ENCODE results near the gene ITGA3. TPM values are rescaled to one million over a fixed set of nuclear protein-coding genes. Genes with fewer than 3 reads are reported as not detected.

The ITGA3 gene
- total RNA-seq, 1 donor from 2014 or later: 143 TPM

DNA sequence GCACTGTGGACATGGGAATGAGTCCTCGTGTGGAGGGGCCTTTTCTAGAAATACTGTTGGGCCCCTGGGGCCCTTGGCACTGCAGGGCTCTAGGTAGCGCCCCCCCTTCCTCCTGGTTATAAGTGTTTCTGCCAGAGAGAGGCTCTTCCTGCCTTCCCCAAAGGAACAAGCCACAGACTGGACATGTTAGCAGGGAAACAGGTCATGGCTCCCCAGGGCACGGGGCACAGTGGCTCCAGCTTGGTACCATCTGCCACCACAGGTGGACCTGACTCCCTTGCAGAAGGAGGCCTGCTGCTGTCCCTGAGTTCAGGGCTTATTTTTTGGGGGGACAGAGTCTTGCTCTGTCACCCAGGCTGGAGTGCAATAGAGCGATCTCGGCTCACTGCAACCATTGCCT is 48.0 kb downstream of the ITGA3 start:
- Mint-ChIP-seq H3K9me3 (no peaks in the 10 kb centered on the region), H3K4me3 (no peak overlapping the region), H3K27ac (no peak overlapping the region), H3K4me1 (peaks cover 20% of the 10 kb centered on the region), H3K27me3 (ENCODE audit: low read depth) (no peaks in the 10 kb centered on the region), H3K36me3 (peaks cover 12% of the 10 kb centered on the region)
- TF ChIP-seq, protein P1, sequence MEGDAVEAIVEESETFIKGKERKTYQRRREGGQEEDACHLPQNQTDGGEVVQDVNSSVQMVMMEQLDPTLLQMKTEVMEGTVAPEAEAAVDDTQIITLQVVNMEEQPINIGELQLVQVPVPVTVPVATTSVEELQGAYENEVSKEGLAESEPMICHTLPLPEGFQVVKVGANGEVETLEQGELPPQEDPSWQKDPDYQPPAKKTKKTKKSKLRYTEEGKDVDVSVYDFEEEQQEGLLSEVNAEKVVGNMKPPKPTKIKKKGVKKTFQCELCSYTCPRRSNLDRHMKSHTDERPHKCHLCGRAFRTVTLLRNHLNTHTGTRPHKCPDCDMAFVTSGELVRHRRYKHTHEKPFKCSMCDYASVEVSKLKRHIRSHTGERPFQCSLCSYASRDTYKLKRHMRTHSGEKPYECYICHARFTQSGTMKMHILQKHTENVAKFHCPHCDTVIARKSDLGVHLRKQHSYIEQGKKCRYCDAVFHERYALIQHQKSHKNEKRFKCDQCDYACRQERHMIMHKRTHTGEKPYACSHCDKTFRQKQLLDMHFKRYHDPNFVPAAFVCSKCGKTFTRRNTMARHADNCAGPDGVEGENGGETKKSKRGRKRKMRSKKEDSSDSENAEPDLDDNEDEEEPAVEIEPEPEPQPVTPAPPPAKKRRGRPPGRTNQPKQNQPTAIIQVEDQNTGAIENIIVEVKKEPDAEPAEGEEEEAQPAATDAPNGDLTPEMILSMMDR (IDR thresholded peaks at IDR 0.05; ENCODE audit: unreplicated experiment): no peak
- no peak for DNase-seq (ENCODE audit: low spot score in 2 of 2, unreplicated experiment in 2 of 2)

DNA sequence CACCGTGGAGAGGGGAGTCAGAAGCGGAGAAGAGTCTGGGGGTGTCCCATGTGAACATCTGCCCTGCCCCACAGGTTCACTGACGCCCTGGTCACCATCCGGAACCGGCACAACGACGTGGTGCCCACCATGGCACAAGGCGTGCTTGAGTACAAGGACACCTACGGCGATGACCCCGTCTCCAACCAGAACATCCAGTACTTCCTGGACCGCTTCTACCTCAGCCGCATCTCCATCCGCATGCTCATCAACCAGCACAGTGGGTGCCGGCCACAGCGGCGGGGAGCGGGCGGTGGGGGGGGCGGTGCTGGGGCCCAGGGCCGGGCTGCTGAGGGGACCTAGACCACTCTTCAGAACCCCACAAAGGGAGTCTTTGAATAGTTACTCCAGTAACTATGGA is 49.9 kb downstream of the ITGA3 start:
- Mint-ChIP-seq H3K36me3 (peaks cover 12% of the 10 kb centered on the region), H3K4me3 (no peak overlapping the region), H3K4me1 (peaks cover 14% of the 10 kb centered on the region), H3K27ac (no peak overlapping the region), H3K9me3 (no peaks in the 10 kb centered on the region), H3K27me3 (ENCODE audit: low read depth) (no peaks in the 10 kb centered on the region)
- no peak for DNase-seq (ENCODE audit: low spot score in 2 of 2, unreplicated experiment in 2 of 2)
- TF ChIP-seq, protein P1 (IDR thresholded peaks at IDR 0.05; ENCODE audit: unreplicated experiment): no peak

DNA sequence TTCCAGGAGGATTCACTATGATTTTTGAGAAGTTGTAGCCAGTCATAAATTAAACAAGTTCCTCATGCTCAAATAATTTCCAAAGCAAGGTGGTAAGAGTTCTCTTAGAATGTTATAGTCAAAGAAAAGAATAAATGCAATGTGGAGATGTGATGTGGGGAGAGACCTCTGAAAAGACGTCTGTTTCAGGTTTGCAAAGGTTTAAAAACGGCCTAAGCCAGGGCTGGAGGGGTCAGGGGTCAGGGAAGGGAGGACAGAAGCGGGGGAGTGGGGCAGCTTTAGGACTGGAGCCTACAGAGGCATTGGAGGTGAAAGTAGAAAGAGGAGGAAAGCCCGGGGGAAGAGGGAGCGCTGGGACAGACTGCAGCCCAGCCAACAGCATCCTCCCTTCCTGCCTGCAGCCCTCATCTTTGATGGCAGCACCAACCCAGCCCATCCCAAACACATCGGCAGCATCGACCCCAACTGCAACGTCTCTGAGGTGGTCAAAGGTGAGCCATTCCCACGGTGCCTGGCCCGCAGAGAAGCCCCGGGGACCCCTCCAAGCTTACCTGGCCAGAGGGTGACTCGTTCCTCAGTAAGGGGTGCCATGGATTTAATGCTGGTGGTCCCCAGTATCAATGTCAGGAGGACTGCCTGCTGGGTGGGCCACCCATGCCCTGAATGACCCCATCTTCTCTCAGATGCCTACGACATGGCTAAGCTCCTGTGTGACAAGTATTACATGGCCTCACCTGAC is 50.7 kb downstream of the ITGA3 start:
- H3K27me3 Mint-ChIP-seq (ENCODE audit: low read depth): no peaks in the 10 kb centered on the region
- H3K9me3 Mint-ChIP-seq: no peaks in the 10 kb centered on the region
- DNase-seq (ENCODE audit: low spot score in 2 of 2, unreplicated experiment in 2 of 2): no peak
- H3K4me3 Mint-ChIP-seq: no peak overlapping the region
- H3K4me1 Mint-ChIP-seq: peaks cover 7% of the 10 kb centered on the region
- peaks cover 12% of the 10 kb centered on the region for H3K36me3 Mint-ChIP-seq
- no peak overlapping the region for H3K27ac Mint-ChIP-seq
- TF ChIP-seq, protein P1 (IDR thresholded peaks at IDR 0.05; ENCODE audit: unreplicated experiment): no peak

DNA sequence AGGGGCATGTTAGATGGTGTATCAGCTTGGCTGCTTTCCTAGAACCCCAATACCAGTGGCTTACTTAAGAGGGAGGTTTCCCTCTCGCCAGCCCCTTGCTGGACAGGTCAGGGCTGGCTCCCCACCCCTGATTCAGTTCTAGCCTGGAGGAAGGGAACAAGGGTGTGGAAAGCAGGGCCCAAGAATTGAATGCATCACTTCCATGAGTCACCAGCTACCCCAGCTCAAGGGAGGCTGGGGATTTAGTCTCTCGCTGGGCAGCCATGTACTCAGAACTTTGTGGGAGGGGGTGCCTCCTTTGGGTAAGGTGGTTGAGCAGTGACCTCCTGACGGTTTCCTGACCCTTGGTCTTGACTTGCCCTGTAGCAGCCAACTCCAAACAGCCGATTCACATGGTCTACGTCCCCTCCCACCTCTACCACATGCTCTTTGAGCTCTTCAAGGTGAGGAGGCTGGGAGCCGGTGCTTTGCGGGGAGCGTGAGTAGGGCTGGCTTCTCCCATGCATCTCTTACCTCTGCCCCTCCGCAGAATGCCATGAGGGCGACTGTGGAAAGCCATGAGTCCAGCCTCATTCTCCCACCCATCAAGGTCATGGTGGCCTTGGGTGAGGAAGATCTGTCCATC is 52.0 kb downstream of the ITGA3 start:
- TF ChIP-seq, protein P1 (IDR thresholded peaks at IDR 0.05; ENCODE audit: unreplicated experiment): no peak
- Mint-ChIP-seq H3K27me3 (ENCODE audit: low read depth) (no peaks in the 10 kb centered on the region), H3K9me3 (no peaks in the 10 kb centered on the region), H3K4me1 (peaks cover 2% of the 10 kb centered on the region), H3K27ac (no peak overlapping the region), H3K36me3 (peaks cover 12% of the 10 kb centered on the region), H3K4me3 (no peak overlapping the region)
- DNase-seq (ENCODE audit: low spot score in 2 of 2, unreplicated experiment in 2 of 2): no peak

DNA sequence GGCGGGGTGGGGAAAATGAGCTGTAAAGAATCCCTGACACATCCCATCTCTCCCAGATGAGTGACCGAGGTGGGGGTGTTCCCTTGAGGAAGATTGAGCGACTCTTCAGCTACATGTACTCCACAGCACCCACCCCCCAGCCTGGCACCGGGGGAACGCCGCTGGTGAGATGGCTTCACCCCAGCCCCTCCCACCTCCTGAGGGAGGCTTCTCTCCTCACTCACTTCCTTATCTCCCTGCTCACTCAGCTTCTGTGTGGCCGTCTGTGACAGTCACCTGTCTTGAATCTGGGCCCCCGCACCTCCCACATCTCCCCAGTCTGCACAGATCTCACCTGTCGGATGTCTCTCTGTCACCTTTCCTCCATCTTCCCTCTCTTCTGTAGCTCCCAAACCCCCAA is 52.6 kb downstream of the ITGA3 start:
- Mint-ChIP-seq H3K36me3 (peaks cover 12% of the 10 kb centered on the region), H3K9me3 (no peaks in the 10 kb centered on the region), H3K4me1 (peaks cover 5% of the 10 kb centered on the region), H3K4me3 (no peak overlapping the region), H3K27me3 (ENCODE audit: low read depth) (no peaks in the 10 kb centered on the region), H3K27ac (peak overlapping the region; percentile 63)
- DNase-seq (ENCODE audit: low spot score in 2 of 2, unreplicated experiment in 2 of 2): no peak
- TF ChIP-seq, protein P1 (IDR thresholded peaks at IDR 0.05; ENCODE audit: unreplicated experiment): no peak
